SK-N-SH treated with all-trans-retinoic acid at 6 μM for 48 hours (cell line): ENCODE measurements around the gene SCMH1.
"Not testable (repeated sequence)": the region's sequence is repeated elsewhere in the genome, so short reads cannot be mapped to it uniquely, and the experiment has no call there.

Experiments used
- ATAC-seq: fragments of 200-7000 bp; cut with Tn5 transposase; 3 replicates; pipeline ENCODE4 v1.9.1; 2020; ENCODE audit warnings: mild to moderate bottlenecking, moderate library complexity
- ARNTL ChIP-seq: fragments of 450-650 bp; formaldehyde crosslinking; IDR thresholded peaks from 2 replicates; pipeline ENCODE4 v1.5.0; 2020; ENCODE audit warnings: low read depth, mild to moderate bottlenecking, moderate library complexity, borderline replicate concordance
- CREB5 ChIP-seq: fragments of 250-450 bp; sonication (Bioruptor Pico); IDR thresholded peaks from 2 replicates; pipeline ENCODE4 v1.5.1; 2020; ENCODE audit warnings: low read depth, mild to moderate bottlenecking, moderate library complexity
- CSDC2 ChIP-seq: fragments of 250-450 bp; sonication (Bioruptor Pico); IDR thresholded peaks from 2 replicates; pipeline ENCODE4 v1.5.0; 2020; ENCODE audit warnings: mild to moderate bottlenecking, moderate library complexity
- CSRNP3 ChIP-seq: fragments of 250-450 bp; sonication (Bioruptor Pico); IDR thresholded peaks from 2 replicates; pipeline ENCODE4 v1.5.1; 2021; ENCODE audit warnings: mild to moderate bottlenecking, moderate library complexity
- ESRRG ChIP-seq: fragments of 250-450 bp; sonication (Bioruptor Pico); IDR thresholded peaks from 2 replicates; pipeline ENCODE4 v1.6.1; 2021; ENCODE audit warnings: mild to moderate bottlenecking
- GLIS3 ChIP-seq: fragments of 250-450 bp; sonication (Bioruptor Pico); IDR thresholded peaks from 2 replicates; pipeline ENCODE4 v1.5.0; 2020; ENCODE audit warnings: mild to moderate bottlenecking, moderate library complexity
- ISL1 ChIP-seq: fragments of 250-450 bp; sonication (Bioruptor Pico); IDR thresholded peaks from 2 replicates; pipeline ENCODE4 v2.1.2; 2022; ENCODE audit warnings: mild to moderate bottlenecking, moderate library complexity
- OSR1 ChIP-seq: fragments of 250-450 bp; sonication (Bioruptor Pico); IDR thresholded peaks from 2 replicates; pipeline ENCODE4 v1.8.0; 2022; ENCODE audit warnings: moderate library complexity, mild to moderate bottlenecking, inconsistent platforms
- PATZ1 ChIP-seq: fragments of 250-450 bp; sonication (Bioruptor Pico); IDR thresholded peaks from 2 replicates; pipeline ENCODE4 v1.8.0; 2020; ENCODE audit warnings: mild to moderate bottlenecking, moderate library complexity, borderline replicate concordance
- POU6F1 ChIP-seq: fragments of 250-450 bp; sonication (Bioruptor Pico); IDR thresholded peaks from 2 replicates; pipeline ENCODE4 v1.8.0; 2021; ENCODE audit warnings: low read depth, mild to moderate bottlenecking, moderate library complexity, borderline replicate concordance
- PPARA ChIP-seq: fragments of 250-450 bp; sonication (Bioruptor Pico); IDR thresholded peaks from 2 replicates; pipeline ENCODE4 v1.5.0; 2020; ENCODE audit warnings: mild to moderate bottlenecking, borderline replicate concordance
- RARB ChIP-seq: fragments of 250-450 bp; sonication (Bioruptor Pico); IDR thresholded peaks from 2 replicates; pipeline ENCODE4 v1.8.0; 2021; ENCODE audit warnings: mild to moderate bottlenecking, moderate library complexity
- SNAI2 ChIP-seq: fragments of 250-450 bp; sonication (Bioruptor Pico); IDR thresholded peaks from 2 replicates; pipeline ENCODE4 v1.5.0; 2020; ENCODE audit warnings: mild to moderate bottlenecking, moderate library complexity
- TCF4 ChIP-seq: fragments of 250-450 bp; sonication (Bioruptor Pico); IDR thresholded peaks from 2 replicates; pipeline ENCODE4 v1.8.0; 2021; ENCODE audit warnings: mild to moderate bottlenecking, moderate library complexity, borderline replicate concordance
- TOX ChIP-seq: fragments of 250-450 bp; sonication (Bioruptor Pico); IDR thresholded peaks from 2 replicates; pipeline ENCODE4 v1.8.0; 2021; ENCODE audit warnings: mild to moderate bottlenecking, moderate library complexity, borderline replicate concordance
- TSHZ2 ChIP-seq: fragments of 250-450 bp; sonication (Bioruptor Pico); IDR thresholded peaks from 2 replicates; pipeline ENCODE4 v1.5.0; 2020; ENCODE audit warnings: mild to moderate bottlenecking, moderate library complexity
- ZC3H10 ChIP-seq: fragments of 250-450 bp; sonication (Bioruptor Pico); IDR thresholded peaks from 2 replicates; pipeline ENCODE4 v1.5.1; 2021; ENCODE audit warnings: mild to moderate bottlenecking, moderate library complexity
- ZFP3 ChIP-seq: fragments of 250-450 bp; sonication (Bioruptor Pico); IDR thresholded peaks from 2 replicates; pipeline ENCODE4 v1.5.0; 2020; ENCODE audit warnings: mild to moderate bottlenecking, moderate library complexity
- ZFP30 ChIP-seq: fragments of 450-650 bp; formaldehyde crosslinking; IDR thresholded peaks from 2 replicates; pipeline ENCODE4 v1.5.0; 2022; ENCODE audit warnings: mild to moderate bottlenecking, moderate library complexity
- ZNF565 ChIP-seq: fragments of 450-650 bp; formaldehyde crosslinking; conservative IDR thresholded peaks from 2 replicates; pipeline ENCODE4 v1.5.0; 2020; ENCODE audit warnings: low read depth, mild to moderate bottlenecking, moderate library complexity
- ZNF70 ChIP-seq: fragments of 450-650 bp; formaldehyde crosslinking; IDR thresholded peaks from 2 replicates; pipeline ENCODE4 v1.5.0; 2020; ENCODE audit warnings: mild to moderate bottlenecking, moderate library complexity
- ZNF8 ChIP-seq: fragments of 450-650 bp; formaldehyde crosslinking; IDR thresholded peaks from 2 replicates; pipeline ENCODE4 v1.5.0; 2020; ENCODE audit warnings: mild to moderate bottlenecking, moderate library complexity

SCMH1 gene

GRCh38 chr1:41118645-41119044, 123.5 kb downstream of the SCMH1 start:
- TF ChIP-seq ZFP3 (CRISPR knock-in tag) (no peak), TOX (CRISPR knock-in tag) (no peak), ZNF565 (CRISPR knock-in tag) (no peak), ZNF8 (no peak), PATZ1 (CRISPR knock-in tag) (no peak), ZNF70 (no peak), TCF4 (CRISPR knock-in tag) (no peak), RARB (CRISPR knock-in tag) (no peak), PPARA (CRISPR knock-in tag) (no peak), ARNTL (CRISPR knock-in tag) (no peak), ZFP30 (no peak), CSRNP3 (no peak), GLIS3 (no peak), ESRRG (no peak), POU6F1 (no peak), OSR1 (CRISPR knock-in tag) (no peak), SNAI2 (CRISPR knock-in tag) (no peak), ZC3H10 (no peak)
- ATAC-seq: no peak

- not testable (repeated sequence) for ATAC-seq
These were observed 124.9 kb downstream of the SCMH1 start for GRCh38 chr1:41117241-41117640.

GRCh38 chr1:41110736-41111135, 131.4 kb downstream of the SCMH1 start:
- TF ChIP-seq CREB5 (CRISPR knock-in tag) (no peak), GLIS3 (no peak), CSDC2 (CRISPR knock-in tag) (no peak), ZNF565 (CRISPR knock-in tag) (no peak), TCF4 (CRISPR knock-in tag) (no peak), POU6F1 (no peak), ISL1 (CRISPR knock-in tag) (no peak), TSHZ2 (CRISPR knock-in tag) (no peak), ZNF70 (no peak), CSRNP3 (no peak), ZFP3 (CRISPR knock-in tag) (no peak), PPARA (CRISPR knock-in tag) (no peak)
- no peak for ATAC-seq
